GM18868 (cell line): ENCODE measurements around the gene ACOD1.

Experiments
- ATAC-seq: cut with Tn5 transposase; IDR thresholded peaks from one replicate; pipeline ENCODE4 v1.9.1; 2021; ENCODE audit warnings: mild to moderate bottlenecking, moderate library complexity; ENCODE audit not compliant: unreplicated experiment

Gene ACOD1

DNA sequence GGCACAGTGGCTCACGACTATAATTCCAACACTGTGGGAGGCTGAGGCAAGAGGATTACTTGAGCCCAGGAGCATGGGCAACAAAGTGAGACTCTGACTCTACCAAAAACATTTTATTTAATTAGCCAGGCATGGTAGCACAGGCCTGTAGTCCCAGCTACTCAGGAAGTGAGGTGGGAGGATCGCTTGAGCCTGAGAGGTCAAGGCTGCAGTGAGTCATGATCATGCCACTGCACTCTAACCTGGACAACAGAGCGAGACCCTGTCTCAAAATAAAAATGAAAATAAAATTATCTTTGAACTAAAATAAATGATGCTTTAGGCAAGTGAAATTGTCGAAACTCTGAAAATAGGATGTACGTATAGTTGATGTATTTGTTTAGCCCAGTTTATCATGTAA, 35.4 kb downstream of the ACOD1 start:
- no peak for ATAC-seq

- peak; percentile 15 for ATAC-seq
Observed at GRCh38 chr13:76991432-76991795, 43.1 kb downstream of the ACOD1 start.

GRCh38 chr13:76991796-76992547, 43.7 kb downstream of the ACOD1 start, which contains the start of gene CLN5:
Gene CLN5 (plus strand): TSS chr13:76992081. CDS start chr13:76992099, 18 bp downstream.
- peak; percentile 99 for ATAC-seq

GRCh38 chr13:76992548-76993001, 44.3 kb downstream of the ACOD1 start:
- ATAC-seq, result peak; percentile 5

DNA sequence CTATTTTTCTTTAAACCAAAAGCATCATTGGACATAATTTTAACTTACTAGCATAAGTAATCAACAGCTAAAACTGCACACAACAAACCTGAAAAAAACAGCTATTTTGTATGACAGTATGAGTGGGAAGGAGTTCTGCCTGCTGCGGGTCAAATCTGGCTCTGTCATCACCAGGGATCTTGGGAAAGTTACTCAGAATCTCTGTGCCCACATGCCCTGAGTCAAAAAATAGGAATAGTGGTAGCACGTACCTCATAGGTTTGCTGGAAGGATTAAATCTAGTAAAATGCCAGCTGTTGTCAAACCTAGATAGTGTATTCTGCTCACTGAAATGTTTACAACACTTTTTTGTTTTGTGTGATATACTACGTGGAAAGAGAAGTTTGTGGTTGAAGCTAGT, 44.7 kb downstream of the ACOD1 start:
- ATAC-seq, result no peak

DNA sequence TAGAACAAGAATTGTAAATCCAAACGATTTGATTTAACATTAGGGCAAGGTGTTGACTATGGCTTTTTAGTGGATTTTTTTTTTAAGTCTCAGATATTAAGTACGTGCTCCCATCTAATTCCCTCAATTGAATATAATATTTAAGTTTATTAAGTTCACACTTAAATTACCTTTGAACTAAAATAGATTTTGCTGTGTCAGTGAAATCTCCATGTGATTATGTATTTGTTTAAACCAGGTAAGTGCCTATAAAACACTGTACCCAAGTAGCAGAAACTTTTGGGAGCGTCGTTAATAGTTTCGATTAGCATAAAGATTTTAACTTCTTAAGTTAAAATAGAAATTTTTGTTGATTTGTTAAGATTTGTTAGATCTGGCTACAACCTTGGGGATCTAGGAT, 45.2 kb downstream of the ACOD1 start:
- ATAC-seq, result no peak

GRCh38 chr13:76994281-76994680, 46.0 kb downstream of the ACOD1 start:
- ATAC-seq, result no peak

- ATAC-seq, result no peak
Observed at GRCh38 chr13:77000475-77000874, 52.2 kb downstream of the ACOD1 start.

DNA sequence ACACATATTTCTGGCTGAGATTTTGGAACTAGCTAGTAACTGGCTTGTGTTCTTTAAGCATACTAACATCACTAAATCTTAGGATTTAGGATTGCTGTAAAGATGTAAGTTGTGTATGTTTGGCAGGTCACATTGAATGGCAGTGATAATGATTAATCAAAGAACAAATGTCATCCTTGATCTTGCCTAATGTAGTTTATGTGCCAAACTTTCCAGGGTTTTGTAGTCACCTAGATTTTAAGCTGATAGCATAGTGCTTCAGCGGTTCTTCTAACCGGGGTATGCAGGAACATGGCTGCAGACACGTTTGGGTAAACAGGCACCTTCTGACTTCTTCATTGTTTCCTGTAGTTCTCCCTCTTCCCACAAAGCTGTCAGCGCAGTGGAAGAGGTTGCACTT, 53.2 kb downstream of the ACOD1 start:
- no peak for ATAC-seq

GRCh38 chr13:77001963-77002587, 53.8 kb downstream of the ACOD1 start:
- no peak for ATAC-seq

GRCh38 chr13:77002590-77003190, 54.4 kb downstream of the ACOD1 start:
- no peak for ATAC-seq
